HG03039 (cell line): Measurements from ENCODE around the gene PMS2.
A peak's percentile ranks its signal among the peaks of the same experiment; 100 is the strongest.
"Not testable (repeated sequence)": the region's sequence is repeated elsewhere in the genome, so short reads cannot be mapped to it uniquely, and the experiment has no call there.

Experiments
- ATAC-seq: cut with Tn5 transposase; IDR thresholded peaks from one replicate; pipeline ENCODE4 v1.9.1; 2021; ENCODE audit warnings: mild to moderate bottlenecking, moderate library complexity; ENCODE audit not compliant: unreplicated experiment

The PMS2 gene, protein sequence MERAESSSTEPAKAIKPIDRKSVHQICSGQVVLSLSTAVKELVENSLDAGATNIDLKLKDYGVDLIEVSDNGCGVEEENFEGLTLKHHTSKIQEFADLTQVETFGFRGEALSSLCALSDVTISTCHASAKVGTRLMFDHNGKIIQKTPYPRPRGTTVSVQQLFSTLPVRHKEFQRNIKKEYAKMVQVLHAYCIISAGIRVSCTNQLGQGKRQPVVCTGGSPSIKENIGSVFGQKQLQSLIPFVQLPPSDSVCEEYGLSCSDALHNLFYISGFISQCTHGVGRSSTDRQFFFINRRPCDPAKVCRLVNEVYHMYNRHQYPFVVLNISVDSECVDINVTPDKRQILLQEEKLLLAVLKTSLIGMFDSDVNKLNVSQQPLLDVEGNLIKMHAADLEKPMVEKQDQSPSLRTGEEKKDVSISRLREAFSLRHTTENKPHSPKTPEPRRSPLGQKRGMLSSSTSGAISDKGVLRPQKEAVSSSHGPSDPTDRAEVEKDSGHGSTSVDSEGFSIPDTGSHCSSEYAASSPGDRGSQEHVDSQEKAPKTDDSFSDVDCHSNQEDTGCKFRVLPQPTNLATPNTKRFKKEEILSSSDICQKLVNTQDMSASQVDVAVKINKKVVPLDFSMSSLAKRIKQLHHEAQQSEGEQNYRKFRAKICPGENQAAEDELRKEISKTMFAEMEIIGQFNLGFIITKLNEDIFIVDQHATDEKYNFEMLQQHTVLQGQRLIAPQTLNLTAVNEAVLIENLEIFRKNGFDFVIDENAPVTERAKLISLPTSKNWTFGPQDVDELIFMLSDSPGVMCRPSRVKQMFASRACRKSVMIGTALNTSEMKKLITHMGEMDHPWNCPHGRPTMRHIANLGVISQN

DNA sequence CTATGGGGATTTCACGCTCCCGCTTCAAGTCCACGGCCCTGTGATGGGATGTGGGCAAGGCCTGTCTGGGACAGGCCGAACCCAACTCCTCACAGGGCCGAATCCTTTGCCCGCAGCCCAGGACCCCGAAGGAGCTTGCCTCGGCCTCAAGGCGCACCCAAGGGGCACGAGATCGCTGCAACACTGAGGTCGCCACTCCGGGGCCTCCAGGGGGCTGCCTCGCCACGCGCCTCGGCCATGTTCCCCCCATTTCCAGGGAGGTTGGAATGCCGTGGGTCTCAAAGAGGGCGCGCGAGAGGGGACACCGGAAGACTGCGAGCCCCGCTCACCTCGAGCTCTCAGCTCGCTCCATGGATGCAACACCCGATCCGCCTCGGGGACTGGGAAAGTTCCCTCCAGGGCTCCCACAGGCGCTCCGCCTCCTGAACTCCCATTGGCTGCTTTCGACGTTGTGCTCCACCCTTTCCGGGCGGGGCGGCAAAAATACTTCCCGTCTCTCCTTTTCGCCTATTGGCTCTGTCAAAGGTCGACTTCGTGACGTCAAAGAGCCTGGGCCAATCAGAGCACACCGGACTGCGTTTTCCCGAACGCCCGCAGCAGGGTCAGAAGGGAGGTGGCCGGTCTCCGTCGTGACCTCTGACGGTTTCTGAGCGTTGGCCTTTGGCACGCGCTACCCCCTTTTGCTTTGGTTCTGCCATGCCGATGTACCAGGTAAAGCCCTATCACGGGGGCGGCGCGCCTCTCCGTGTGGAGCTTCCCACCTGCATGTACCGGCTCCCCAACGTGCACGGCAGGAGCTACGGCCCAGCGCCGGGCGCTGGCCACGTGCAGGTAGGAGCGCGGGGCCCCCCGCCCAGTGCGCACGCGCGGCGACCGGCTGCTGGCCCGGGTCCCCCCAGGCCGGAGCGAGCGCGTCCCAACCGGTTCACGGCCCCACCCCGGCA, at the start of gene PMS2, which contains the start of gene AIMP2:
PMS2 (minus strand) TSS at position 382 of the 944 bp plus-strand sequence; CDS start at position 352, 30 bp downstream.
AIMP2 (plus strand) TSS at position 605 of the 944 bp plus-strand sequence; CDS start at position 697, 92 bp downstream.
- ATAC-seq = peak; percentile 94

DNA sequence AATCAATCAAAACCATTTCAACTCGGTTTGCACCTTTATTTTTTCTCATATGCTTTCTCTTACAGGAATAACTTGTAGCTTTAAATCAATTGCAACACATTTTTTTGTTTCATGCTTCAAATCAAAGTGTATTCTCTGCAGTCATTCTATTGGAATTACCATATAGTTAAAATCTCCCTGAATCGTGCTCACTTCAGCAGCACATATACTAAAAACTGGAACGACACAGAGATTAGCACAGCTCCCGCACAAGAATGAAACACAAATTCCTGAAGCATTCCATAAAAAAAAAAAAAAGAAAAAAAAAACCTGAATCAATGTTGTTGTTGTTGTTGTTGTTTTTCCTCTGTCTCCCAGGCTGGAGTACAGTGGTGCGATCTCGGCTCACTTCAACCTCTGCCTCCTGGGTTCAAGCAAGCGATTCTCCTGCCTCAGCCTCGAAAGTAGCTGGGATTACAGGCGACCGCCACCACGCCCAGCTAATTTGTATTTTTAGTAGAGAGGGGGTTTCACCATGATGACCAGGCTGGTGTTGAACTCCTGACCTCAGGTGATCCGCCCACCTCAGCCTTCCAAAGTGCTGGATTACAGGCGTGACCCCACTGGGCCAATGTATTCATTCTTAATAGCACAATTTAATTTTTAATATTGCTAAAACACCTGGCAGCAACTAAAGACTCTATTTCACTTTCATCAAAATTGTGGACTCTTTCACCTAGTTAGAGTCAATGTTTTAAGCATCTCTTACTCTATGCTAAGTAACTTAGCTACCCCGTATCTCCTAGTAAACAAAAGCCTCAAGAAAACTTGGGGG, 48.7 kb upstream of the PMS2 start:
- ATAC-seq = no peak

DNA sequence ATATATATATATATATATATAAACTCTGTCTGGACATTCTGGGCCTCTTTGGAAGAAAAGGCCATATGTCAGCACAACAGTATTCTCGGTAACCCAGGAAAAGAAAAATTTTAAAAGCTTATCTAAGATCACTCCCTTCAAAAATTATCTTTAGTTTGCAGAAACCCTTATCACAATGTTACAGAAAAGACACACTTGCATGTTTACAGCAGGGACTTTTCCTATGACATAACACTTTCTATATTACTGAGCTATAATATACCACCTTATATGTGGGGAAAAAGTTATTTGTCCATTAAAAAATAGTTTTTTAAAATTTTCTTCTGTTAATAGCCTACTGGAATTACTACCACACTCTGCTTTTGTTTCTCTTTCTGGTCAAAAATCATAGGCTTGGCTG, 47.8 kb upstream of the PMS2 start:
- ATAC-seq = no peak

DNA sequence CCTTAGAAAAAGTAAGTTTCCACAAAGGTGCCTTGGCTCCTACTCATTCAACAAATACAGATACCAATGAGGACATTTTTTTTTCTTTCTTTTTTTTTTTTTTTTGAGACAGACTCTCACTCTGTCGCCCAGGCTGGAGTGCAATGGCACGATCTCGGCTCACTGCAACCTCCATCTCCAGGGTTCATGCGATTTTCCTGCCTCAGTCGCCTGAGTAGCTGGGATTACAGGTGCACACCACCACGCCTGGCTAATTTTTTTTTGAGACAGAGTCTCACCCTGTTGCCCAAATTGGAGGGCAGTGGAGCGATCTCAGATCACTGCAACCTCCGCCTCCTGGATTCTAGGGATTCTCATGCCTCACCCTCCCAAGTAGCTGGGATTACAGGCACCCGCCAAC, 42.3 kb upstream of the PMS2 start:
- not testable (repeated sequence) for ATAC-seq

DNA sequence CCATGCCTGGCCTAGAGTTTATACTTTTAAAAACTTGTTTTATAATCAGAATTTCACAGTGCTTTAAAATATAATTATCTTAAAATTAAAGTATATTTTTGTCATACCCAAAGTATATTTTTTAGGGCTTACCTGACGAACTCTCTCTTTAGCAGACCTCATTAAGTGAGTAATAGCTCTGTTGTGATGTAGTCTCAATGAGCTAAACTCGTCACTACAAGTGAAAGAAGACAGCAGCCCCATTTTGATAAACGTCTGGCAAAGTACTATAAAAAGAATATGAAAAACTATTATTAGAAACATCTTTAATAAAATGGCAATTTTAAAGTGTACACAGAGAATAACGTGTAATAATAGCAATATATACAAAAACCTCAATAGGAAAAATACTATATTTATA, 40.9 kb upstream of the PMS2 start:
- ATAC-seq = no peak

DNA sequence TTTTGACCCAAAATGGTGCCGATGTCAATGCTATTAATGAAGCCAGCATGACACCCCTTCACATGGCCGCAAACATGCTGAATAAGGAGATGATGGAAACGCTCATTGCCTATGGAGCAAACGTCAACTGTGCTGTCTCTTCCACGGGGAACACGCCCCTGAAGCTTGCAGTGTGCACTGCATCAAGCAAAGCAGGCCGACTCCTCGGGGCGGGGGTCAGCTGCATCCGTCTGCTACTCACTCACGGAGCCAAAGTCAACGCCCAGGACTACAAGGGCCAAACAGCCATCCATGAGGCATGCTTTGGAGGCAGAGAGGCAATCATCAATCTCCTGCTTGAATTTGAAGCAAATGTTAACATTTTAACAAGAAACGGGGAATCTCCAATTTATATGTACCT, 26.8 kb upstream of the PMS2 start:
- no peak for ATAC-seq

DNA sequence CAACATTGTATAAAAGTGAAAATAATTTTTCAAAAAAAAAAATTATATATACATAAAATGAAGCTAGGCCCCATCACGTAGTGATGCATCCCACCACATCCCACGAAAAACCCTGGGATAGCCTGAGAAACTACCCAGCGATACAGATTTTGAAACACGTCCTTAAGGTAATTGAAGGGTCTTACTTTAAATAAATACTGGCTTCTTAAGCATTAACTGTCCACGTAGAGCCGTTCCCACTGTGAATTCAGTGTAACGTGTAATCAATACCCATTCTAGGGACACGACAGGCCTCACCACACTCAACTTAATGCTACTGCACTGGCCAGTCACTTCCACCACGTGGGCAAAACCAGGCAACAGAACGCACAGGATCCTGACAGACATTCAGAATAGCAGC, 26.3 kb upstream of the PMS2 start:
- no peak for ATAC-seq

DNA sequence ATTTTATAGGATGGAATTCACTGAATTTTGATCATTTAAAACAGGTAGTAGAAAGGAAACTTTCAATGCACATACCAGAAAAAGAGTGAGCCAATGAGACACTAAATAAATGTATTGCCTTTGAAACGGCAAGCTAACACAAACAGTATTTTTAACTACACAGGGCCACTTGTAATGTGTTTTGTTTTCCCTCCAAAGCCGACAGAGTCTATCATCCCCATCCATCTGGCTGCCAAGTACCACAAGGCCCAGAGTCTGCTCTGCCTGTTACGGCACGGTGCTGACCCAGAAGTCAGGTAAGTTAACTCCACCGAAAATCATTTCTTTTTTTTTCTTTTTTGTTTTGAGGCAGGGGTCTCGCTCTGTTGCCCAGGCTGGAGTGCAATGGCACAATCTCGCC, 23.8 kb upstream of the PMS2 start:
- no peak for ATAC-seq

DNA sequence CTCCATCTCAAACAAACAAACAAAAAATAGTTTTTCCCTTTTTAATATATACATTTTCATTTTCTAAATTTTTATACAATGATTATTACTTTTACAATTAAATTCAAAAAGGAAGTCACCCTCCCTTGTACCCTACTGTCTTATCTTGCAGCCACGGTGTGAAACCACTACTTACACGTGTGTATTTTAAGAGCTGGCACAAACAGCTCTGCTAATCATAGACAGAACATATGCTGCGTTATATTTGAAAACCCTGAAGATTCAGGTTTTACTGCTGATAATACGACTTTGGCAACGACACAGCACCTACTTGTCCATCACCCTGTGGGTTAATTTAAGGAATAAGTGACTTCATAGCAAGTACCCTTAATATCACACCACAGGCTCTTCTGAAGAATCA, 23.3 kb upstream of the PMS2 start:
- no peak for ATAC-seq

DNA sequence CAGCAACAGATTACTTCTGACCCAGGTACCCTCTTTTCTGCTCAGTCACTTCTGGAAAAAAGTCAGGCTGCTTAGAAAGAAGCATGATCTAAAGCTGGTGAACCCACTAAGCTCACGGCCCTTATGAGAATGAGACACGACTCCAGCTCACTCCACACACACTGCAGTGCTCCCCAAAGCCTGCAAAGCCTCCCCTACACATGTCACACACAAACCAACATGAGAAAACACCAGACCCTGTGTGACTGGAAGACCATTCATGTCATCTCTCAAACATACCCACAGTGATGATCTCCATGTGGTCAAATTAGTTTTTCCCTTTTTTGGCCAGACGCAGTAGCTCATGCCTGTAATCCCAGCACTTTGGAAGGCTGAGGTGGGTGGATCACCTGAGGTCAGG, 22.7 kb upstream of the PMS2 start:
- ATAC-seq = no peak

DNA sequence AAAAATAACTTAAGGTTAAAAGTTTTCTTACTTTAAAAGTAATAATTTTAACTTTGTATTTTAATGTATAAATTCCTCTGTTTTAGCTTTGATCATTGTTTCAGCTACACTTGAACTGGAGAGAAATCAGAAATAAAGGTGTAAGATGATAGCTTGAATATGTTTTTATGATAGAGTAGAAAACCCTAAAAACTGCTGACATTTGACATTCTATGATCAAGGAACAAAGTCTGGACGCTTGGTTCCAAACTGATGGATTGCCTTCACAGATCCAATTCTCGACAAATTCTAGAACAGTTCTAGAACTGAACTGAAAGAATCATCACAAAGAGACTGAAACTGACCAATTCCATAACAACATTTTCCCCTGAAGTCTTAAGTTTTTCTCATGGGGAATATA, 22.1 kb upstream of the PMS2 start, which contains the start of gene ANKRD61:
ANKRD61 (plus strand) TSS at position 389 of the 400 bp plus-strand sequence; CDS start at position 389, 0 bp downstream.
- ATAC-seq = no peak

DNA sequence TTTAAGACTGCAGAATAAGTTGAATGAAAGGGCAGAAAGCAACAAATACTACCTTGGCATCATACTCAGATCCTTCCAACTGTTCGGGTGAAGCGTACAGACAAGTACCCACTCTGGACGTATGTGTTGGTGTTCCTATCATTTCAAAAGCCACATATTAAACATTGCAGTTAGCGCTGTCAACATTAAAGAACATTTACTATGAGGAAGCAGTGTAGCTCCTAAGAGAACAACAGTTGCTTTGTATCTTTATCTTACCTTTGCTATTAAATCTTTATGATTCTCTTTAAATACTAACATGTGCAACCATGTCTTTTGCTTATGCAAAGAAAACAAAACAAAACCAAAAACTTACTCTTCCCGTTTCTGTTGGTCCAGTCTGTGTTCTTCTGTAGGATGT, 19.7 kb upstream of the PMS2 start:
- ATAC-seq = no peak

DNA sequence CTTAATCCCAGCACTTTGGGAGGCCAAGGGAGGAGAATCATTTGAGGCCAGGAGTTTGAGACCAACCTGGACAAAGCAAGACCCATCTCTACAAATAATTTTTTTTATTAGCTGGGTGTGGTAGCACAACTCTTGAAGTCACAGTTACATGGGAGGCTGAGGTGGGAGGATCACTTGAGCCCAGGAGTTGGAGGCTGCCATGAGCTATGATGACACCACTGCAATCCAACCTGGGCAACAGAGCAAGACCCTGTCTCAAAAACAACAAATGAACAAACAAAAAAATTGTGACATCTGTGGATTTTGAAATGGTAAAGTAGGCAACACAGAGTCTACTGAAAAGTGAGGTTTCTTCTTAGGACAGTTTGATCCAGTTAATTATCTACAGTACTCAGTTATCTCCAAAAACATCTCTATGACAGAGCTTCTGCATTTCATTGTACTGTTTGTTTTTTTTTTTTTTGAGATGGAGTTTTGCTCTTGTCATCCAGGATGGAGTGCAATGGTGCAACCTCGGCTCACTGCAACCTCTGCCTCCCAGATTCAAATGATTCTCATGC, 19.0 kb upstream of the PMS2 start:
- no peak for ATAC-seq

DNA sequence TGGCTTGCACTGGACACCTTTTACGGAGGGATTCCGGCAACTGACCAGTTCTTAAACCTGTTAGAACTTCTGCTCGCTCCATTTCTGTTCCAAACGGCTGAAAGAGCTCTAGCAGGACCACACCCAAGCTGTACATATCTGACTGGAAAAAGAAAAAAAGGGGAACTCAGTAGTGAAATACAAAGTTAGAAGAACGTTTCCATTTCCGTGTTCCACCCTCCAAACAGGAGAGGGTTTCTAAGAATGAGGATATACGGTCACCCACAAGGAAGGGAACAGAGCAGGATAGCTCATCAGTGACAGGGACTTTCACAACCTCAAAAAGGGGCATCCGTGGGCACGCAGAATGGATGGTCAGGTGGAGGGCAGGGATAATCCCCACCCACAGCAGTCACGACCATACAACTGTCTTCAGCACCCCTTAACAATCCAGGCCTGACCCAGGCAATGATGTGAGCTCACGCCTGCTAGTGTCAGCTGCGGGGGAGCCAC, 18.0 kb upstream of the PMS2 start:
- ATAC-seq = no peak

DNA sequence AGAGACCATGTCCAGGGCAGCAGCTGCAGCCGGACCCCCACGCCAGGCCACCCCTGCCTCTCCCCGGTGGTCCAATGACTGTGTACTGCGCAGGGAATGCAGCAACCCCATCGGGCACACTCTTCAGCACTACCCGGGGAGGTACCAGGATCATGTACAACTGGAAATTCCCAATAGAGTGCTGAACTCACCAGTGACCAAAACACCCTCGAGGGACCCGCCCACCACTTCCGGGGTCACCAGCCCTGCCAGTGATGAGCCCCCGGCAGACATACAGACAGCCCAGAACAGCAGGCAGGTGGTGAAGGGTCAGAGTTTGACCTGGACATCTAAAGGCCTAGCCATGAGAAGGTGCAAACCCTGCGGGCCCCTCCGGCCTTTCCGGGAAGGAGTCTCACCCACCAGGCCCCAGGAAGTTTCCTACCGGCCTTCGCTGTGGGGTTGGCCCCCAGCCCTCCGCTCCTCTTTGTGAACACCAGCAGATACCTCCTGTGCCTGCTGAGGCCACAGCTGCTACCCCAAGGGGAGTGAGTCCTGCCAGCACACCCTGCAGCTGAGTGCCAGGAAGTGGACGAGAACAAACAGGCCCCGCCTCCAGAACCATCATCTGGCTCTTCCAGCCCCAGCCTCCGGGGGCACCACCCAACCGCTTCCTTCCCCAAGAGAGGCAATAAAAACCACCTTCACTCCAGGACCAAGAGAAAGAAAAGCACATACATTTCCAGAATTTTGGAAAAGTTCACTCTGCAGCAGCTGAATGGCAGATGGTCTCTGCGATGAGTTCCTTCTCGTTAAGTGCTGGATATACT, 17.4 kb upstream of the PMS2 start:
- peak; percentile 81 for ATAC-seq

DNA sequence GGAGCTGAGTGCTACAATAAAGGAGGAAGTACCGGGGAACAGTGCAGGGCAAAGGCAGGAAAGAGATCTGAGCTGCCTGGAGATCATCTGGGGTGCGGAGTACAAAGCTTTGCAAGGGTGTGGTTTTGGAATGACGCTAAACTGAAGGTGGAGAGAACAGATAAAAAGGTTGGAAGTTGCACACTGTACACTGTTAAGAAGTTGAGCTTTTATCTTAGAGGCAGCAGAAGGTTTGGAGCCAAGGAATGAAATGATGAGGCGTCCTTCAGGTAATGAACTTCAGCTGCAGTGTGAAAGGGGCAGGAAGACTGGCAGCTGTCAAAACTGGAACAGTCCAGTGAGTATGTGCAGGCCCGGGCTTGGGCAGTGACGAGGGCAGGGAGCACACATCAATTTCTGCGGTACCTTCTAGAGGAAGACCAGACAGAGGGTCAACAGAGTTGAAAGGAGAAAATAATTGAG, 15.2 kb upstream of the PMS2 start:
- no peak for ATAC-seq

DNA sequence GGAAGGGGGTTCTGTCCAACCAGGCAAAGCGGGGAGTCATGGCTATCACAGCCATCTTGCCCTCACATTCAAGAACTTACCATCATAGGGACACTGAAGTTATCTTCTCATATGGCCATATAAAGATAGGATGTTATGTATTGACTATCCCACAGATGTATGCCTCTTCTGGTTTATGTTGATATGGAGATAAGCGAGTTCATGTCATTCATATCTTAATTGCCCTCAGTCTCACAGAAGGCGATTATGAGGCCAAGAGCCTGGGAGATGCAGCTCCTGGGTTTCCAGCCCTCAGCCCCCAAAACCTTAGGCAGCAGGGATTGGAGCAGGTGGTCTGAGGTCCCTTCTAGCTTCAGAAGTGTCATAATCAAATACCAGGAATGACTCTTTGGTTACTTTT, 13.9 kb upstream of the PMS2 start:
- ATAC-seq = no peak
